HG02588 (cell line): Measurements from ENCODE around the gene LAMP1.
"Not testable (repeated sequence)": the region's sequence is repeated elsewhere in the genome, so short reads cannot be mapped to it uniquely, and the experiment has no call there.

Experiments
- ATAC-seq: cut with Tn5 transposase; IDR thresholded peaks from one replicate; pipeline ENCODE4 v1.9.1; 2021; ENCODE audit warnings: mild to moderate bottlenecking, moderate library complexity; ENCODE audit not compliant: unreplicated experiment

The LAMP1 gene

DNA sequence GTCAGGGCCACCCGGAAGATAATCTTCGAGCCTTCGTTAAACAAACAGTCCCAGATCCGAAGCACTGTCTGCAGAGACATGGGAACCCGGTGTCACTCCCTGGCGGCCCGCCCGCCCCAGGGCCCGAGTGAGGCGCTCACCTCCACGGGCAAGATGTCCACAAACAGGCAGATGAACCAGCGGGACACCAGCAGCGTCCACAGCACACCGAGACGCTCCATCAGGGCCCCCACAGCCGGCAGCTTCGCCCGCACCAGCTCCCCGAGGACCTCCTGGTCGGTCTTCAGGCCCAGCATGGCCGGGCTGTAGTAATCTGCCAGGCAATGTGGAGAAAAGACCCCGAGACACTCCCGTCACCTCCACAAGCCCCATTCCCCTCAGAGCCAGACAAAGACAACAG, 28.7 kb downstream of the LAMP1 start:
- ATAC-seq: no peak

DNA sequence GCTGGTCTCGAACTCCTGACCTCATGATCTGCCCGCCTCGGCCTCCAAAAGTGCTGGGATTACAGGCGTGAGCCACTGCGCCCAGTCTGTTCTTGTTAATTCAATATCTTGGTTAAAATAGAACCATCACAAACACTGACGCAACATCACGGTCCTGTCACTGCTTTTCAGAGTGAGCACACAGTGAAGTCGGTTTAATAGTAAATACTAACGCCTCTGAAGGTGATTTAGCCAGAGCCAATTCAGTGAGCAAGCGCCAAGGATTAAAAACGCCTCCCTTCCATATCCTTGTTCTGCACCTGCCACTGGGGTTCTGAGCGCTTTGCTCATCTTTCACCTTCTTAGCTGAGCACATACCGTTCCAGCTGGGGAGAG, 30.3 kb downstream of the LAMP1 start:
- ATAC-seq: no peak

GRCh38 chr13:113327766-113328471, 30.9 kb downstream of the LAMP1 start:
- no peak for ATAC-seq

DNA sequence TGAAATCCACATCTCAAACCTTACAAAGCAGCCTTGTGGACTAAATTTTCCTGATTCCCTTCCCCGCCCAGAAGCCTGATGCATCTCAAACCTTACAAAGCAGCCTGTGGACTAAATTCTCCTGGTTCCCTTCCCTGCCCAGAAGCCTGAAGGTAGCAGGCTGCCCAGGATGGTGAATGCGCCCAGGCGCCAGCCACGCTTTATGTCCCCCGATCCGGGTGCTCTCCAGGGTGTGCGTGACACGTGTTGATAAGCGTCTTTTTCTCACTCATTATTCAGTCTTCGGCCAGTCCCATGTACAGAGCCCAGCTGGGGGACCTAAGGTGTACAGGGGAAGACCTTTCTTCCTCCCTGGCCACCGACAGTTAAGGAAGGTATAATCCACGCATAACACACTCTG, 31.8 kb downstream of the LAMP1 start:
- ATAC-seq: no peak

DNA sequence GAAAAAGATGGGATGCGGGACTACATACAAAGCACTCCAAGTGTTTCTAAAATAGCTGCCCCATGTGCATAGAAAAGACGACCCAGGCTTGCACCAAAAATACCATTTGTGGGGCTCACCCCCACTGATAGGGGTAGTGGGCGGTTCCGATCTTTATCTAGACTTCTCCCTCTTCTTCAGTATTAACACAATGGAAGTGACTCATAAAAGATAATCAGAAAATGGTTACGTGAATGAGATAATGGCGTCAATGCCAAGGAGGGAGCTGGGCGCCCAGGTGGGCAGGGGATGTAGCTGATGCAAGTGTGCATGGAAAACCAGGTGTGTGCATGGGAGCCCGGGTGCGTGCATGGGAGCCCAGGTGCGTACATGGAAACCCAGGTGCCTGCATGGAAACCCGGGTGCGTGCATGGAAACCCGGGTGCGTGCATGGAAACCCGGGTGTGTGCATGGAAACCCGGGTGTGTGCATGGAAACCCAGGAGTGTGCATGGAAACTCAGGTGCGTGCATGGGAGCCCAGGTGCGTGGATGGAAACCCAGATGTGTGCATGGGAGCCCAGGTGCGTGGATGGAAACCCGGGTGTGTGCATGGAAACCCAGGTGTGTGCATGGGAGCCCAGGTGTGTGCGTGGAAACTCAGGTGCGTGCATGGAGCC, 32.7 kb downstream of the LAMP1 start:
- no peak for ATAC-seq

DNA sequence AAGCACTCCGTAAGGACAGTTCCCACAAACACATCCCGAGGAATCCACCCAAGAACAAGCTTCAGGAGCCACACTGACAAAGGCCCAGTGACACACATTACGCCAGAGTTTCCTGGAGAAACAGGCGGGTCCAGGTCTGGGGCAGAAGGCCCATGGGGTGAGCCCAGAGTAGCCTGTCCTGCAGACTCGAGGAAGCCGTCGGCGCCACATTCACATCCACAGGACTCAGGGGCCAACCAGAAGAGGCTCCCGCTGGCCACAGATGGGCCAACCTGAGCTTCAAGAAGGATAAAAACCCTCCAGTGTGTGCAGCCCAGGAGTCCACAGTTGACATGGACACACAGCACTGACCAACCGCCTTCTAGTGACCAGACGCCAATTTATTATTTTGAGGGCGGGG, 35.6 kb downstream of the LAMP1 start:
- ATAC-seq: no peak

GRCh38 chr13:113333076-113333475, 36.0 kb downstream of the LAMP1 start:
- no peak for ATAC-seq

DNA sequence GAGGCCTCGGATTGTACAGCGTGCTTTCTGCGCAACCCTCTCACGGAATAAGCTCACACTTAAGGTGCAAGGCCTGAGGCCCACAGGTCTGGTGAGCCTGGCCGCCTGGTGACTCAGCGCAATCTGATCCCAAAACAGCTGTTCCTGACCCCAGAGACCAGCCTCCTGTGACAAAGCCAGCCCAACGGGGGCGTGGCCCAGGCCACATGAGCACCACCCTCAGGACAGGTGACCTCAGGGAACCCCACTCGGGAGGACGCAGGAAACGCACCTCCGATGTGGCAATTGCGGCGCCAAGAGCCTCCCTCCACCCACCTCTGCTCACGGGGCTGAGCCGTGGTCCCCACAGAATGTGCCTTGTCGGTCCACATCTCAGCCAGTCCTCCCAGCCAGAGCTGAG, 40.5 kb downstream of the LAMP1 start:
- ATAC-seq: no peak

DNA sequence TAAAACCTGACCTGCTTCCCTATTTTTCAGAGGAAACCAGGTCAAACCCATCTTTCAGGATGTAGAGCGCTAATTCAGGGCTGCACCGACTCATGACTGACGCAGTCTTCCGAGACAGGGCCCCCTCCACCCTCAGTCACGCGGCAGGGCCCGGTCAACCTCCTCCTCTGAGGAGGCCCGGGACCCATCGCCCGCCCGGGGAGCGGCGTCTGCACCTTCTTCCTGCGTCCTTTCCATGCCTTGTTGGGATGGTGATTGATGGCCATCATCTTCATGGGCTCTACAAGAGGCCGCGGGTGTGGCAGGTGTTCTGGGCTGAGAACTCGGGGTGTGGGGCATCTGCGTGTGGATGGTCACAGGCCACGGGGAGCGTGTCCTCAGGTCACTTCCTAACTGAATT, 40.9 kb downstream of the LAMP1 start:
- no peak for ATAC-seq

- no peak for ATAC-seq
Observed at GRCh38 chr13:113338451-113338850, 41.4 kb downstream of the LAMP1 start.

DNA sequence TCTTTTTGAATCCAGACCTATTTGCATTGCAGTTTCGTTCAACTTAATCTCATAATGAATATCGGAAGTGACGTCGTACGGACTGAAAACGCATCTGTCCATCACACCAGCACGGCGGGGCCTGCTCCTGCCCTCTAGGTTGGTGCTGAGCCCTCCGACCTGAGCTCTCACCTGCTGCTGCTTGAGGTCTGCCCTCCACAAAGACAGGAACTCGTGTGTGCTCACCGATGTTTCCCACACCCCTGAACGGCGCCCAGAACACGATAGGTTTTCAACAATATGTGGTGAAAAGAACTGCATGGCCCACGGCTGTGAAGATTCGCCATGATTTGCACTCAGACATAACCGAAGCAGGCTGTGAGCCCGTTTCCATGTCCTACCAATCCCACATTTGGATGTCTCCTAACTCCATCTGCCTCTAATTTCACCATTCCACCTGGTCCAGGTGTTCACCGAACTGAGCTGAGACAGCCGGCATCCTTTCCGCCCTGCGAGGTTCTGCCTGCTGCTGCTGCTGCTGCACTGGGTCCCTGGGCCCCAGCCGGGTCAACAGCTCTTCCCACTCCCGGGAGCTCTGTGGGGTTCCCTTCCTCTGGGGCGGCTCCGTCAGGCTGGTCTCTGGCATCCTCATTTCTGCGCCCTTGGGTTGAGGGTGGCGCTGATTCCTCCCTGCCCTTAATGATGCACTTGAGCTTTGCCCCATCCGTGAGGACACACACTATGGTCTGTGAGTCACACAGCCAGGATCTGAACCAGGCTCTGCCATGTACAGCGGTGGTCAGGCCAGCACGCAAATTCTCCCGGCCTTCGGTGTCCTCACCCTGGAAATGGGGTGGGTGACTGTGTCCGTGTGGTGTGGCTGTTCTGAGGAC, 46.0 kb downstream of the LAMP1 start:
- ATAC-seq: no peak

GRCh38 chr13:113343692-113343968, 46.6 kb downstream of the LAMP1 start:
- ATAC-seq: no peak

- ATAC-seq: no peak
Observed at GRCh38 chr13:113345486-113345885, 48.4 kb downstream of the LAMP1 start.

DNA sequence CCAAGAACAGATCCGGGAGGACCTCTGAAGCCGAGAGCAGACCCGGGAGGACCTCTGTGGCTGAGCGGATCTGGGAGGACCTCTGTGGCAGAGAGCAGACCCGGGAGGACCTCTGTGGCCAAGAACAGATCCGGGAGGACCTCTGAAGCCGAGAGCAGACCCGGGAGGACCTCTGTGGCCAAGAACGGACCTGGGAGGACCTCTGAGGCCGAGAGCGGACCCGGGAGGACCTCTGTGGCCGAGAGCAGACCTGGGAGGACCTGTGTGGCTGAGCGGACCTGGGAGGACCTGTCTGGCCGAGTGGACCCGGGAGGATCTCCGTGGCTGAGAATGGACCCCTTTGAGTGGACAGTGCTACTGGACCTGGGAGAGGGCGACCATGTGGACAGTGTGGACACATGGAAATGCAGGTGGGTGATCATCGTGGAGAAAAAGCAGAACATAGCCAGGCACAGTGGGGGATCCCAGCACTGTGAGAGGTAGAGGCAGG, 50.7 kb downstream of the LAMP1 start:
- not testable (repeated sequence) for ATAC-seq

- no peak for ATAC-seq
Observed at GRCh38 chr13:113348591-113348990, 51.6 kb downstream of the LAMP1 start.

GRCh38 chr13:113349050-113349449, 52.0 kb downstream of the LAMP1 start:
- no peak for ATAC-seq

GRCh38 chr13:113349491-113349890, 52.5 kb downstream of the LAMP1 start:
- no peak for ATAC-seq

DNA sequence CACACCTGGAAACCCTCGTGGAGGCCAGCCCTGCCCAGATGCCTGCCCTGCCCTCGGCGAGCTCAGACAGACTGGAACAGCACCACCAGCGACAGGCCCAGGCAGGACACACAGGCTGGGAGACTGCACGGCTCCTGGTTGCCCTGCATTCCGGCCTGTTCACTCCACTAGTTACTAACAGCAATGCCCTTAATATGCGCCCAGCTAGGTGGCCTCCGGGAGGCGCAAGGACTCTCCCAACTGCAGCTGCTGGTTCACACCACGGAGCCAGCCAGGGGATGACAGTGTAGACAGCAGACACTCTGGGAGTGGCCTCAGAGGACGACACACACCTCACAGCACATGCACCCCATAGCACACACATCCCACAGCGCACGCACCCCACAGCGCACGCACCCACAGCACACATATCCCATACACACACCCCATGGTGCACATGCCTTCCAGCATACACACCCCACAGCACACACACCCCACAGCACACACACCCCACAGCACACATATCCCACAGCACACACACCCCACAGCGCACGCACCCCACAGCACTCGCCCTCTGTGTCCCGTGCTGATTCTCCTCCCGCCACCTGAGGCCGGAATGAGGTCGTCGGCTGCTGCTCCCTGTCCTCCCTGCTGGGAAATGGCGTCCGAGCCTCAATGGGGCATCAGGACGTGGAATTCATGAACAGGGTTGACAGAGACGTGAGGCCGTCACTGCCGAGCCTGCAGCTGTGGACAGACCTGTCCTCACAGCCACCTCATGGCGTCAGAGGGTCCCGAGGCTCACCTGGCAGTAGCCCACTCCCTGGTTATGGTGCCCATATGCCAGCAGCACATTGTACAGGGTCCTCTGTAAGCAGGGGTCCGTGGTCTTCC, 53.3 kb downstream of the LAMP1 start:
- ATAC-seq: no peak

DNA sequence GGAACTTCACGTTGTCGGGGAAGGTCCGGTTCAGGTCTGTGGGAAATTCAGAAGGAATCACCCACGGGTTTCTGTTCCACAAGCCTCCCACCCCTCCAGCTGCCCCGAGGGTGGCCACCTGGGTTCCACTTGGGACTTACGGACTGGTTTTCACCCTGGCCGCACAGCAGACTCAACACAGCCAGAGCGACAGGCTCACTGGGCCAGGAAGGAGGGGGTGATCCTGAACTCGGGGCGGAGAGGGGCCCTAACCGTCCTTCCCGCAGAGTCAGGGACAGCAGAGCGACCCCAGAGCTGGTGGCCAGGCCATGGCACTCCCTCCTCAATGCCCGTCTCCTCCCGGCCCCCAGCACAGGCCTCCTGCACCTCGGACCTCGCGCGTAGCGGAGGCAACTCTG, 53.9 kb downstream of the LAMP1 start:
- ATAC-seq: no peak

DNA sequence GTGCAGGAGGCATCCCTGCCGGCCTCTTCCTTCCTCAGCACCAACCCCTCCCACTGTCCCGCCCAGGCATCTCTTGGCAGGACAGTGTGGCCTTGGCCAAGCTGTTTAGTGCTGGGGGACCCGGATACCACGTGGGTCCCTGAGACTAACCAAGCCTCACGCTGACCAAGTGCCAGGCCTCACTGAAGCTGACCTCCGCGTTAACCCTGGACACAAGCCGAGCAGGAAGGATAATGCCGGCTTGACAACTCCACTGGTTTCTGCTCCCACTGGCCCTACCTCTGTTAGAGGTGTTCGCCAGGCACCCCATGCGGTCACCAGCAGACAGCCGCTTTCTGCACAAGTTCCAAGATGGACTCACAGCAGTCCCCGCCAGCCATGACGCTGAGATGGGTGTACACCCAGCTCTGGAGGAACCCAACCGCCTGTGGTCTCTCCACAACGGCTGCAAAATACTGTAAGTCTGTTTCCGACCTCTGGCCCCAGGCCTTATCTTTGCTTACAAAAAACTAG, 54.5 kb downstream of the LAMP1 start:
- no peak for ATAC-seq

DNA sequence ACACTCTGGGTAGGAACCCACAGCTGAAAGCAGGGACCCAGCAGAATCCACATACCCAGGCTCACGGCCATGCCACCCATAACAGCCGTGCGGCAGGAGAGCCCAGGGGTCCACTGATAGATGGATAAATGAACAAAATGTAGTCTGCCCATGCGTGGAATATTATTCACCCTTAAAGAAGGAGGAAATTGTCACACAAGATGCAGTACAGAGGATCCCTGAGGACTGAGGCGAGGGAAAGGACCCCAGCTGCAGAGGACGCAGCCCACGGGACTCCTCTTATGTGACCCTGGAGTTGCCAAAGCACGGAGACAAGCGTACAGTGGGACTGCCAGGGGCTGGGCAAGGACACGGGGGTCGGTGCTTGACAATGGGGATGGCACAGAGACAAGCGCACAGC, 56.2 kb downstream of the LAMP1 start:
- no peak for ATAC-seq
